ENCODE data around the gene THAP4. TPM values are rescaled to one million over a fixed set of nuclear protein-coding genes. Genes with fewer than 3 reads are reported as not detected.

Gene THAP4
- total RNA-seq, 2 donors from 2014 or later = 76.8 to 94.7 TPM

GRCh38 chr2:241558532-241559322 lies 78.2 kb downstream of the THAP4 start, which contains the start of gene BOK:
TSS of gene BOK (plus strand) at chr2:241558745. CDS start at chr2:241559484, 739 bp downstream.
- no peak for TF ChIP-seq CTCF (IDR thresholded peaks at IDR 0.05)
- peak within 1 kb of the TSS; percentile 43 to 69 for H3K4me3 ChIP-seq
- no peak for DNase-seq (ENCODE audit: low spot score)
- peak within 1 kb of the TSS; percentile 60 to 67 for H3K27ac ChIP-seq
- peaks cover 0 to 43% of the 10 kb centered on the region in 2 donors for H3K4me1 ChIP-seq
- H3K36me3 ChIP-seq = no peaks in the 10 kb centered on the region
- peaks cover 0 to 19% of the 10 kb centered on the region in 2 donors for H3K9me3 ChIP-seq
- H3K27me3 ChIP-seq = no peaks in the 10 kb centered on the region

GRCh38 chr2:241556746-241557145 lies 80.2 kb downstream of the THAP4 start:
- no peaks in the 10 kb centered on the region for H3K36me3 ChIP-seq
- no peak for TF ChIP-seq CTCF (IDR thresholded peaks at IDR 0.05)
- H3K27ac ChIP-seq = no peak overlapping the region
- peaks cover 0 to 19% of the 10 kb centered on the region in 2 donors for H3K9me3 ChIP-seq
- H3K4me3 ChIP-seq = no peak overlapping the region
- no peaks in the 10 kb centered on the region for H3K27me3 ChIP-seq
- no peak for DNase-seq (ENCODE audit: low spot score)
- peaks cover 0 to 28% of the 10 kb centered on the region in 2 donors for H3K4me1 ChIP-seq

- Histone ChIP-seq H3K9me3 (peaks cover 0 to 19% of the 10 kb centered on the region in 2 donors), H3K27ac (no peak overlapping the region), H3K4me1 (peaks cover 0 to 20% of the 10 kb centered on the region in 2 donors), H3K27me3 (no peaks in the 10 kb centered on the region), H3K4me3 (no peak overlapping the region), H3K36me3 (no peaks in the 10 kb centered on the region)
- DNase-seq (ENCODE audit: low spot score) = no peak
- TF ChIP-seq CTCF (IDR thresholded peaks at IDR 0.05) = no peak
Measured at GRCh38 chr2:241555711-241556110, 81.2 kb downstream of the THAP4 start.

GRCh38 chr2:241554610-241555322 lies 82.2 kb downstream of the THAP4 start:
- Histone ChIP-seq H3K27ac (no peak overlapping the region), H3K27me3 (no peaks in the 10 kb centered on the region), H3K4me1 (peaks cover 0 to 11% of the 10 kb centered on the region in 2 donors), H3K4me3 (no peak overlapping the region), H3K9me3 (peaks cover 0 to 19% of the 10 kb centered on the region in 2 donors), H3K36me3 (no peaks in the 10 kb centered on the region)
- TF ChIP-seq CTCF (IDR thresholded peaks at IDR 0.05) = no peak
- DNase-seq (ENCODE audit: low spot score) = no peak

GRCh38 chr2:241553981-241554380 lies 83.0 kb downstream of the THAP4 start:
- no peak for DNase-seq (ENCODE audit: low spot score)
- H3K4me1 ChIP-seq = peaks cover 0 to 5% of the 10 kb centered on the region in 2 donors

More at GRCh38 chr2:241553981-241554380, 83.0 kb downstream of the THAP4 start:
- Histone ChIP-seq H3K36me3 (no peaks in the 10 kb centered on the region), H3K27ac (no peak overlapping the region), H3K27me3 (no peaks in the 10 kb centered on the region), H3K9me3 (peaks cover 0 to 19% of the 10 kb centered on the region in 2 donors), H3K4me3 (no peak overlapping the region)
- TF ChIP-seq CTCF (IDR thresholded peaks at IDR 0.05) = no peak
